SK-N-SH (cell line): ENCODE data around the gene TSHR. TPM values are rescaled to one million over a fixed set of nuclear protein-coding genes. Genes with fewer than 3 reads are reported as not detected.

Experiments used
- CTCF ChIA-PET: fragments of 300-600, 350-600 bp; formaldehyde crosslinking; extraction: SDS; loops from one replicate; lab custom pipeline; 2021; lab: Yijun Ruan, JAX
- POLR2A ChIA-PET: fragments of 350-600 bp; sonication (Branson Sonifier 250); formaldehyde crosslinking; extraction: SDS; loops from one replicate; lab custom pipeline; 2020; ENCODE audit warnings: antibody characterized with exemption, inconsistent platforms; lab: Yijun Ruan, JAX
- DNase-seq: peaks from one replicate; pipeline ENCODE4 v3.0.0; 2012
- H2AFZ ChIP-seq: fragments of 200-600 bp; sonication (generic); 2 replicates; pipeline ENCODE4 v1.8.1; 2016; ENCODE audit warnings: antibody characterized with exemption, mild to moderate bottlenecking, low read depth
- H3F3A ChIP-seq: fragments of 200-600 bp; sonication (generic); replicated peaks from 2 replicates; pipeline ENCODE3; 2016; ENCODE audit warnings: antibody characterized with exemption, mild to moderate bottlenecking; ENCODE audit not compliant: insufficient read depth
- H3K27ac ChIP-seq, 2 experiments: fragments of 200-500 bp in 1 of 2; fragments of 200-600 bp in 1 of 2; sonication (Bioruptor generic) in 1 of 2; sonication (generic), shearing (Covaris generic) in 1 of 2; 2 replicates each; pipeline versions ENCODE4 v1.5.1 to v1.6.1; 2014 to 2016; ENCODE audit warnings: low read depth in 2 of 2, inconsistent platforms in 1 of 2, low read length in 1 of 2, mild to moderate bottlenecking in 1 of 2, mixed read lengths in 1 of 2
- H3K27me3 ChIP-seq: fragments of 200-600 bp; sonication (generic), shearing (Covaris generic); 2 replicates; pipeline ENCODE4 v1.6.1; 2016; ENCODE audit warnings: mixed run types; ENCODE audit not compliant: insufficient read depth
- H3K36me3 ChIP-seq, 2 experiments: fragments of 200-500 bp in 1 of 2; fragments of 200-600 bp in 1 of 2; sonication (Bioruptor generic) in 1 of 2; sonication (generic) in 1 of 2; replicated peaks in 1 of 2; 2 replicates each; pipeline versions ENCODE3 to v1.5.1; 2014 to 2016; ENCODE audit warnings: low read length in 1 of 2, mild to moderate bottlenecking in 1 of 2; ENCODE audit not compliant: insufficient read depth in 2 of 2, control insufficient read depth in 1 of 2
- H3K4me1 ChIP-seq, 2 experiments: fragments of 200-500 bp in 1 of 2; fragments of 200-600 bp in 1 of 2; sonication (Bioruptor generic) in 1 of 2; sonication (generic), shearing (Covaris generic) in 1 of 2; 2 replicates each; pipeline versions ENCODE4 v1.5.1 to v1.6.1; 2014 to 2016; ENCODE audit warnings: low read depth in 1 of 2, low read length in 1 of 2, mixed run types in 1 of 2; ENCODE audit not compliant: insufficient read depth in 2 of 2, control insufficient read depth in 1 of 2
- H3K4me2 ChIP-seq: fragments of 200-600 bp; sonication (generic), shearing (Covaris generic); 2 replicates; pipeline ENCODE4 v1.6.1; 2017; ENCODE audit warnings: mixed run types
- H3K4me3 ChIP-seq, 2 experiments: fragments of 200-500 bp in 1 of 2; fragments of 200-600 bp in 1 of 2; sonication (Bioruptor generic) in 1 of 2; sonication (generic), shearing (Covaris generic) in 1 of 2; 2 replicates each; pipeline versions ENCODE4 v1.5.1 to v1.8.1; 2014 to 2016; ENCODE audit warnings: low read depth in 2 of 2, inconsistent platforms in 1 of 2, low read length in 1 of 2, mild to moderate bottlenecking in 1 of 2, mixed read lengths in 1 of 2, moderate library complexity in 1 of 2
- H3K79me2 ChIP-seq: fragments of 200-600 bp; sonication (generic); 2 replicates; pipeline ENCODE4 v1.8.1; 2017; ENCODE audit warnings: mild to moderate bottlenecking; ENCODE audit not compliant: insufficient read depth
- H3K9ac ChIP-seq: fragments of 200-600 bp; sonication (generic); 2 replicates; pipeline ENCODE4 v1.6.1; 2017; ENCODE audit warnings: mixed run types
- H3K9me2 ChIP-seq: fragments of 200-600 bp; sonication (generic); 2 replicates; pipeline ENCODE4 v1.6.1; 2017; ENCODE audit warnings: mixed run types
- H3K9me3 ChIP-seq: fragments of 200-600 bp; sonication (generic); 2 replicates; pipeline ENCODE4 v1.6.1; 2017; ENCODE audit warnings: mixed run types, mild to moderate bottlenecking, moderate library complexity
- H4K20me1 ChIP-seq: fragments of 200-600 bp; sonication (generic); 2 replicates; pipeline ENCODE4 v1.6.1; 2017; ENCODE audit warnings: mild to moderate bottlenecking, mixed run types; ENCODE audit not compliant: insufficient read depth
- CHD2 ChIP-seq: fragments of 150-350 bp; IDR thresholded peaks from 2 replicates; pipeline ENCODE4 v1.6.1; 2018; ENCODE audit warnings: low read length; ENCODE audit not compliant: partially characterized antibody
- ELF1 ChIP-seq: IDR thresholded peaks from 2 replicates; pipeline ENCODE4 v1.4.0; 2012
- EP300 ChIP-seq, 2 experiments: IDR thresholded peaks; 2 replicates each; pipeline versions ENCODE4 v1.4.0 to v1.6.1; 2012; ENCODE audit warnings: borderline replicate concordance in 1 of 2, low read depth in 1 of 2, low read length in 1 of 2
- GABPA ChIP-seq: IDR thresholded peaks from 2 replicates; pipeline ENCODE4 v1.4.0; 2012; ENCODE audit warnings: low read depth, mild to moderate bottlenecking
- IRF3 ChIP-seq: fragments of 150-350 bp; IDR thresholded peaks from 2 replicates; pipeline ENCODE4 v1.6.1; 2016; ENCODE audit warnings: mild to moderate bottlenecking, low read depth, low read length
- MAX ChIP-seq: IDR thresholded peaks from 2 replicates; pipeline ENCODE4 v1.4.0; 2012; ENCODE audit warnings: low read depth
- MEF2A ChIP-seq: IDR thresholded peaks from 2 replicates; pipeline ENCODE4 v1.4.0; 2012; ENCODE audit warnings: low read depth, borderline replicate concordance
- MXI1 ChIP-seq: IDR thresholded peaks from 2 replicates; pipeline ENCODE4 v1.6.1; 2012; ENCODE audit warnings: mild to moderate bottlenecking, low read depth, low read length, improper control_type of control experiment
- RCOR1 ChIP-seq: fragments of 150-350 bp; IDR thresholded peaks from 2 replicates; pipeline ENCODE4 v1.6.1; 2017; ENCODE audit warnings: antibody characterized with exemption, low read length
- TCF12 ChIP-seq: IDR thresholded peaks from 2 replicates; pipeline ENCODE4 v1.4.0; 2012
- YY1 ChIP-seq: IDR thresholded peaks from 2 replicates; pipeline ENCODE4 v1.4.0; 2012; ENCODE audit warnings: low read depth, mild to moderate bottlenecking
- WGBS: methylation state at CpG from one replicate; pipeline ENCODE4 v1.1.6; 2017; ENCODE audit warnings: low lambda C conversion rate; 5-methylcytosine and 5-hydroxymethylcytosine counted together
- polyA plus RNA-seq, 3 experiments: library from polyadenylated mRNA; depleted of rRNA; stranded (reverse); fragments of >200 nt; gene quantifications; 2 replicates each; pipeline ENCODE4 v1.2.3, GENCODE V29; 2012
- TF ChIP-seq, protein P1 (sequence below): IDR thresholded peaks from 2 replicates; pipeline ENCODE4 v1.4.0; 2012; ENCODE audit warnings: low read depth, borderline replicate concordance
- TF ChIP-seq, protein P2 (sequence below): IDR thresholded peaks from 2 replicates; pipeline ENCODE4 v1.6.1; 2012; ENCODE audit warnings: mild to moderate bottlenecking, low read depth, low read length, moderate library complexity
- TF ChIP-seq, protein P3 (sequence below): IDR thresholded peaks from 2 replicates; pipeline ENCODE4 v1.4.0; 2012; ENCODE audit warnings: low read depth, borderline replicate concordance

Gene TSHR
- polyA plus RNA-seq, 1 of the 3 experiments (the other 2 are of a cell fraction) = not detected

GRCh38 chr14:81161088-81161487 lies 205.7 kb downstream of the TSHR start:
- 65% methylated on average over 7 of the region's 7 CpGs for WGBS
- H3K9ac ChIP-seq = no peak overlapping the region
- CTCF ChIA-PET = interaction anchor here (0.6 to 2.5 kb wide), 5 partner anchors 9 to 165 kb away, joined by 3 to 16 read pairs (median 3); no protein-coding TSS in a partner anchor
- no peak for DNase-seq
- H3K36me3 ChIP-seq = no peaks in the 10 kb centered on the region
- no peak overlapping the region for H3K4me3 ChIP-seq
- no peak overlapping the region for H2AFZ ChIP-seq
- H3K27me3 ChIP-seq = no peaks in the 10 kb centered on the region
- no peaks in the 10 kb centered on the region for H3K79me2 ChIP-seq
- H3F3A ChIP-seq = no peaks in the 10 kb centered on the region
- no peaks in the 10 kb centered on the region for H3K4me1 ChIP-seq
- no peaks in the 10 kb centered on the region for H3K9me2 ChIP-seq
- H4K20me1 ChIP-seq = no peaks in the 10 kb centered on the region
- H3K27ac ChIP-seq = no peak overlapping the region
- H3K9me3 ChIP-seq = no peaks in the 10 kb centered on the region
- TF ChIP-seq IRF3 (no peak), ELF1 (no peak), YY1 (no peak), MAX (no peak), EP300 (IDR thresholded peaks at IDR 0.05; ENCODE audit: borderline replicate concordance in 1 of 2, low read depth in 1 of 2, low read length in 1 of 2) (no peak), RCOR1 (no peak), GABPA (no peak), CHD2 (no peak), TCF12 (no peak), MEF2A (no peak), MXI1 (no peak)
- TF ChIP-seq, protein P1, sequence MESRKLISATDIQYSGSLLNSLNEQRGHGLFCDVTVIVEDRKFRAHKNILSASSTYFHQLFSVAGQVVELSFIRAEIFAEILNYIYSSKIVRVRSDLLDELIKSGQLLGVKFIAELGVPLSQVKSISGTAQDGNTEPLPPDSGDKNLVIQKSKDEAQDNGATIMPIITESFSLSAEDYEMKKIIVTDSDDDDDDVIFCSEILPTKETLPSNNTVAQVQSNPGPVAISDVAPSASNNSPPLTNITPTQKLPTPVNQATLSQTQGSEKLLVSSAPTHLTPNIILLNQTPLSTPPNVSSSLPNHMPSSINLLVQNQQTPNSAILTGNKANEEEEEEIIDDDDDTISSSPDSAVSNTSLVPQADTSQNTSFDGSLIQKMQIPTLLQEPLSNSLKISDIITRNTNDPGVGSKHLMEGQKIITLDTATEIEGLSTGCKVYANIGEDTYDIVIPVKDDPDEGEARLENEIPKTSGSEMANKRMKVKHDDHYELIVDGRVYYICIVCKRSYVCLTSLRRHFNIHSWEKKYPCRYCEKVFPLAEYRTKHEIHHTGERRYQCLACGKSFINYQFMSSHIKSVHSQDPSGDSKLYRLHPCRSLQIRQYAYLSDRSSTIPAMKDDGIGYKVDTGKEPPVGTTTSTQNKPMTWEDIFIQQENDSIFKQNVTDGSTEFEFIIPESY = no peak
- TF ChIP-seq, protein P2, sequence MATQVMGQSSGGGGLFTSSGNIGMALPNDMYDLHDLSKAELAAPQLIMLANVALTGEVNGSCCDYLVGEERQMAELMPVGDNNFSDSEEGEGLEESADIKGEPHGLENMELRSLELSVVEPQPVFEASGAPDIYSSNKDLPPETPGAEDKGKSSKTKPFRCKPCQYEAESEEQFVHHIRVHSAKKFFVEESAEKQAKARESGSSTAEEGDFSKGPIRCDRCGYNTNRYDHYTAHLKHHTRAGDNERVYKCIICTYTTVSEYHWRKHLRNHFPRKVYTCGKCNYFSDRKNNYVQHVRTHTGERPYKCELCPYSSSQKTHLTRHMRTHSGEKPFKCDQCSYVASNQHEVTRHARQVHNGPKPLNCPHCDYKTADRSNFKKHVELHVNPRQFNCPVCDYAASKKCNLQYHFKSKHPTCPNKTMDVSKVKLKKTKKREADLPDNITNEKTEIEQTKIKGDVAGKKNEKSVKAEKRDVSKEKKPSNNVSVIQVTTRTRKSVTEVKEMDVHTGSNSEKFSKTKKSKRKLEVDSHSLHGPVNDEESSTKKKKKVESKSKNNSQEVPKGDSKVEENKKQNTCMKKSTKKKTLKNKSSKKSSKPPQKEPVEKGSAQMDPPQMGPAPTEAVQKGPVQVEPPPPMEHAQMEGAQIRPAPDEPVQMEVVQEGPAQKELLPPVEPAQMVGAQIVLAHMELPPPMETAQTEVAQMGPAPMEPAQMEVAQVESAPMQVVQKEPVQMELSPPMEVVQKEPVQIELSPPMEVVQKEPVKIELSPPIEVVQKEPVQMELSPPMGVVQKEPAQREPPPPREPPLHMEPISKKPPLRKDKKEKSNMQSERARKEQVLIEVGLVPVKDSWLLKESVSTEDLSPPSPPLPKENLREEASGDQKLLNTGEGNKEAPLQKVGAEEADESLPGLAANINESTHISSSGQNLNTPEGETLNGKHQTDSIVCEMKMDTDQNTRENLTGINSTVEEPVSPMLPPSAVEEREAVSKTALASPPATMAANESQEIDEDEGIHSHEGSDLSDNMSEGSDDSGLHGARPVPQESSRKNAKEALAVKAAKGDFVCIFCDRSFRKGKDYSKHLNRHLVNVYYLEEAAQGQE = no peak
- TF ChIP-seq, protein P3, sequence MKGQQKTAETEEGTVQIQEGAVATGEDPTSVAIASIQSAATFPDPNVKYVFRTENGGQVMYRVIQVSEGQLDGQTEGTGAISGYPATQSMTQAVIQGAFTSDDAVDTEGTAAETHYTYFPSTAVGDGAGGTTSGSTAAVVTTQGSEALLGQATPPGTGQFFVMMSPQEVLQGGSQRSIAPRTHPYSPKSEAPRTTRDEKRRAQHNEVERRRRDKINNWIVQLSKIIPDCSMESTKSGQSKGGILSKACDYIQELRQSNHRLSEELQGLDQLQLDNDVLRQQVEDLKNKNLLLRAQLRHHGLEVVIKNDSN = no peak
- H3K4me2 ChIP-seq = no peak overlapping the region
- POLR2A ChIA-PET = no interaction called here
